ENCODE measurements around the gene IL1RAP.

The IL1RAP gene

GRCh38 chr3:190606596-190606995 lies 92.7 kb downstream of the IL1RAP start:
- Histone ChIP-seq H3K36me3 (ENCODE audit: insufficient read depth) (no peaks in the 10 kb centered on the region), H2AFZ (ENCODE audit: low read depth) (no peak overlapping the region), H3K4me3 (IDR thresholded peaks at IDR 0.05; ENCODE audit: insufficient read depth, low read depth, low read length) (no peak overlapping the region), H3K79me2 (ENCODE audit: insufficient read depth, low read depth) (no peaks in the 10 kb centered on the region), H3K4me2 (no peak overlapping the region), H3K9ac (no peak overlapping the region), H3K4me1 (ENCODE audit: low read depth, poor library complexity, severe bottlenecking) (no peaks in the 10 kb centered on the region), H4K20me1 (ENCODE audit: insufficient read depth) (no peaks in the 10 kb centered on the region), H3K27me3 (ENCODE audit: insufficient read depth, low read depth) (no peaks in the 10 kb centered on the region), H3K27ac (no peak overlapping the region)
- TF ChIP-seq, protein P1, sequence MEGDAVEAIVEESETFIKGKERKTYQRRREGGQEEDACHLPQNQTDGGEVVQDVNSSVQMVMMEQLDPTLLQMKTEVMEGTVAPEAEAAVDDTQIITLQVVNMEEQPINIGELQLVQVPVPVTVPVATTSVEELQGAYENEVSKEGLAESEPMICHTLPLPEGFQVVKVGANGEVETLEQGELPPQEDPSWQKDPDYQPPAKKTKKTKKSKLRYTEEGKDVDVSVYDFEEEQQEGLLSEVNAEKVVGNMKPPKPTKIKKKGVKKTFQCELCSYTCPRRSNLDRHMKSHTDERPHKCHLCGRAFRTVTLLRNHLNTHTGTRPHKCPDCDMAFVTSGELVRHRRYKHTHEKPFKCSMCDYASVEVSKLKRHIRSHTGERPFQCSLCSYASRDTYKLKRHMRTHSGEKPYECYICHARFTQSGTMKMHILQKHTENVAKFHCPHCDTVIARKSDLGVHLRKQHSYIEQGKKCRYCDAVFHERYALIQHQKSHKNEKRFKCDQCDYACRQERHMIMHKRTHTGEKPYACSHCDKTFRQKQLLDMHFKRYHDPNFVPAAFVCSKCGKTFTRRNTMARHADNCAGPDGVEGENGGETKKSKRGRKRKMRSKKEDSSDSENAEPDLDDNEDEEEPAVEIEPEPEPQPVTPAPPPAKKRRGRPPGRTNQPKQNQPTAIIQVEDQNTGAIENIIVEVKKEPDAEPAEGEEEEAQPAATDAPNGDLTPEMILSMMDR (conservative IDR thresholded peaks at IDR 0.05; ENCODE audit: low read depth, low read length): no peak

DNA sequence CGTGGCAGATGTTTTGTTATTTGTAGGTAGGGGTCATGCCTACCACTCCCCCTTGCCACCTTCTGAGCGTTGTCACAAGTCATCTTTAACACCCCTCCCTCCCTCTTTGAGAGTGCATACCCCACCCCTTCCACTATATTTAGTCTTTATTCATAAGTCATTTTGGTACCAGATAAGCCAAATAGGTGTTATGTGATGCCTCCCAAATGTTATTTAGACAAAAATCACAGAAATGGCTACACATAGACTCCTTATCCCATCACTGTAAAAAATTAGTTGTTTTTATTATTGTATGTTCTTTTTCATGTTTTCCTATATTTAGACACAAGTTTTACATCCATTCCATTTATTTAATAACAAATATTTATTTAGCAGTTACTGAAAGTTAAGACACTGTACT lies 93.1 kb downstream of the IL1RAP start:
- H3K4me2 ChIP-seq: no peak overlapping the region
- no peaks in the 10 kb centered on the region for H3K27me3 ChIP-seq (ENCODE audit: insufficient read depth, low read depth)
- no peaks in the 10 kb centered on the region for H3K36me3 ChIP-seq (ENCODE audit: insufficient read depth)
- H4K20me1 ChIP-seq (ENCODE audit: insufficient read depth): no peaks in the 10 kb centered on the region
- H3K27ac ChIP-seq: no peak overlapping the region
- TF ChIP-seq, protein P1 (conservative IDR thresholded peaks at IDR 0.05; ENCODE audit: low read depth, low read length): no peak
- H3K4me1 ChIP-seq (ENCODE audit: low read depth, poor library complexity, severe bottlenecking): no peaks in the 10 kb centered on the region
- H3K9ac ChIP-seq: no peak overlapping the region
- H2AFZ ChIP-seq (ENCODE audit: low read depth): no peak overlapping the region
- H3K79me2 ChIP-seq (ENCODE audit: insufficient read depth, low read depth): no peaks in the 10 kb centered on the region
- no peak overlapping the region for H3K4me3 ChIP-seq (IDR thresholded peaks at IDR 0.05; ENCODE audit: insufficient read depth, low read depth, low read length)

DNA sequence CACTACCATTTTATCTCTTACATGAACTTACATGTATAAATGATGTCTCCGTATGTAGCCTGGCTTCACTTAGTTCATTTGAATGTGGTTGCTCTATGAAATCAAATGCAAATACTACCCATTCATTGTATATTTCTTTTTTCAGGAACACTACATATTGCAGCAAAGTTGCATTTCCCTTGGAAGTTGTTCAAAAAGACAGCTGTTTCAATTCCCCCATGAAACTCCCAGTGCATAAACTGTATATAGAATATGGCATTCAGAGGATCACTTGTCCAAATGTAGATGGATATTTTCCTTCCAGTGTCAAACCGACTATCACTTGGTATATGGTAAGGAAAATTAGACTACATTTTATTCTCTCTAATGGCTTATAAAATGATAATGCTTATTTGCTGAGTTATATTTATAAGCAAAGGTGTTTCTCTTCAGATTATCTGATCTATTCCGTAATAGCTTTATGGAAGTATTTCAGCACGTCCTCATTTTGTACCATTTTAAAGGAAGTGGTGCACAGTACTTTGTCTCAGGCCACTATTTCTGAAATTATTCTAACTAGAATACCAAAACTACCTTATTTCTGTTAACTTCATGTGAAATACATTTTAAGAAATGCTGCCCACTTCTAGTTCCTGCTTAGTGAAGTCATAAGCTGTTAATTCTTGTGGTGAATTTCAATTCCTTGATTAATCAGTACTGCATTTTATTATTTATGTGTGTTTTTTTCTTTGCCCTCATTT lies 95.1 kb downstream of the IL1RAP start:
- no peaks in the 10 kb centered on the region for H3K27me3 ChIP-seq (ENCODE audit: insufficient read depth, low read depth)
- H3K4me2 ChIP-seq: no peak overlapping the region
- no peaks in the 10 kb centered on the region for H4K20me1 ChIP-seq (ENCODE audit: insufficient read depth)
- H3K36me3 ChIP-seq (ENCODE audit: insufficient read depth): no peaks in the 10 kb centered on the region
- H3K4me3 ChIP-seq (IDR thresholded peaks at IDR 0.05; ENCODE audit: insufficient read depth, low read depth, low read length): no peak overlapping the region
- no peak overlapping the region for H3K27ac ChIP-seq
- no peaks in the 10 kb centered on the region for H3K79me2 ChIP-seq (ENCODE audit: insufficient read depth, low read depth)
- TF ChIP-seq, protein P1 (conservative IDR thresholded peaks at IDR 0.05; ENCODE audit: low read depth, low read length): no peak
- no peak overlapping the region for H3K9ac ChIP-seq
- no peak overlapping the region for H2AFZ ChIP-seq (ENCODE audit: low read depth)
- no peaks in the 10 kb centered on the region for H3K4me1 ChIP-seq (ENCODE audit: low read depth, poor library complexity, severe bottlenecking)

GRCh38 chr3:190614226-190615059 lies 100.6 kb downstream of the IL1RAP start:
- H3K36me3 ChIP-seq (ENCODE audit: insufficient read depth): no peaks in the 10 kb centered on the region
- TF ChIP-seq, protein P1 (conservative IDR thresholded peaks at IDR 0.05; ENCODE audit: low read depth, low read length): no peak
- H2AFZ ChIP-seq (ENCODE audit: low read depth): no peak overlapping the region
- no peak overlapping the region for H3K27ac ChIP-seq
- H3K9ac ChIP-seq: no peak overlapping the region
- H3K27me3 ChIP-seq (ENCODE audit: insufficient read depth, low read depth): no peaks in the 10 kb centered on the region
- no peak overlapping the region for H3K4me3 ChIP-seq (IDR thresholded peaks at IDR 0.05; ENCODE audit: insufficient read depth, low read depth, low read length)
- no peak overlapping the region for H3K4me2 ChIP-seq
- H3K4me1 ChIP-seq (ENCODE audit: low read depth, poor library complexity, severe bottlenecking): no peaks in the 10 kb centered on the region
- H4K20me1 ChIP-seq (ENCODE audit: insufficient read depth): no peaks in the 10 kb centered on the region
- no peaks in the 10 kb centered on the region for H3K79me2 ChIP-seq (ENCODE audit: insufficient read depth, low read depth)

All from KMS-11 (cell line).